ENCODE data around the gene YIPF4. TPM values are rescaled to one million over a fixed set of nuclear protein-coding genes. Genes with fewer than 3 reads are reported as not detected.
A peak's percentile ranks its signal among the peaks of the same experiment; 100 is the strongest.

YIPF4 gene
- total and polyA plus RNA-seq, 2 of the 4 experiments (the other 2 are of a cell fraction): 3.6 to 6.8 TPM

DNA sequence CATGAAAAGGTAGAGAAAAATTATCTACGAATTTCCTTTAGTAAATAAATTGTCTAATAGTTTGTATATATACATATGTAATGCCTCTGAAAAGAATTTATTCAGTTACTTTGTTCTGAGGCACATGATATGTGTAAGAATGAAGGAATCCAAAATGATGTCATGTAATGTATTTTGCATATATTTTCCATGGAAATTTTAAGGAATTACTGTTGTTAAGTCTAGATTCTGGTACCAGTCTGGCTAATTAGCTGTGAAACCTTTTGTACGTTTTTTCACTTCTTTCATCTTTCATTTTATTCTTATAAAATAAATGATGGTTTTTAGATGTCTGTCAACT lies 12.3 kb downstream of the YIPF4 start:
- Histone ChIP-seq H3K14ac (replicated peaks; ENCODE audit: low read depth, low read length) (no peak overlapping the region), H3K4ac (ENCODE audit: low read depth, low read length) (no peak overlapping the region), H3K27ac (ENCODE audit: insufficient read depth, low read length) (no peak overlapping the region), H3K4me1 (ENCODE audit: control insufficient read depth, insufficient read depth, low read length) (peaks cover 5% of the 10 kb centered on the region; the same call in 1 of the 2 replicates), H2BK5ac (ENCODE audit: low read depth, low read length, poor library complexity, severe bottlenecking) (peak overlapping the region; percentile 43), H4K8ac (ENCODE audit: low read depth in 2 of 2, low read length in 2 of 2) (no peak overlapping the region), H3K4me3 (ENCODE audit: insufficient read depth, low read depth, low read length) (no peak overlapping the region), H2BK120ac (ENCODE audit: low read depth, low read length) (no peak overlapping the region), H4K91ac (ENCODE audit: insufficient read depth, low read depth, low read length) (no peak overlapping the region), H3K27me3 (ENCODE audit: control insufficient read depth, insufficient read depth, low read length) (no peaks in the 10 kb centered on the region), H3K36me3 (ENCODE audit: control insufficient read depth, insufficient read depth, low read length) (0 out of 2 replicates have a peak, but pooled peaks cover 3% of the 10 kb centered on the region), H3K56ac (ENCODE audit: extremely low read depth, insufficient read depth, low read length) (no peak overlapping the region; the same call in 1 of the 2 replicates), H3K9me3 (ENCODE audit: control insufficient read depth, insufficient read depth, low read length) (no peaks in the 10 kb centered on the region), H4K5ac (ENCODE audit: low read depth, low read length) (no peak overlapping the region), H3K79me1 (ENCODE audit: low read depth in 1 of 2, low read length in 2 of 2) (peaks cover 26 to 34% of the 10 kb centered on the region in 2 experiments), H2AK9ac (replicated peaks; ENCODE audit: low read depth, low read length, poor library complexity) (no peak overlapping the region), H2BK15ac (ENCODE audit: low read depth, low read length) (no peak overlapping the region), H2BK20ac (ENCODE audit: low read depth, low read length) (no peak overlapping the region), H2AFZ (replicated peaks; ENCODE audit: low read length, poor library complexity) (no peak overlapping the region), H3K9ac (ENCODE audit: low read depth, low read length) (no peak overlapping the region), H3K23ac (ENCODE audit: low read depth, low read length) (no peak overlapping the region), H3K4me2 (ENCODE audit: low read depth, low read length) (no peak overlapping the region), H4K20me1 (ENCODE audit: insufficient read depth, low read length) (no peaks in the 10 kb centered on the region; the same call in 1 of the 2 replicates), H2AK5ac (ENCODE audit: low read depth, low read length) (no peak overlapping the region), H3K18ac (ENCODE audit: low read depth, low read length) (no peak overlapping the region), H3K9me1 (ENCODE audit: insufficient read depth, low read length) (peaks cover 3% of the 10 kb centered on the region)
- DNase-seq: peak; percentile 20
- TF ChIP-seq, protein P1, sequence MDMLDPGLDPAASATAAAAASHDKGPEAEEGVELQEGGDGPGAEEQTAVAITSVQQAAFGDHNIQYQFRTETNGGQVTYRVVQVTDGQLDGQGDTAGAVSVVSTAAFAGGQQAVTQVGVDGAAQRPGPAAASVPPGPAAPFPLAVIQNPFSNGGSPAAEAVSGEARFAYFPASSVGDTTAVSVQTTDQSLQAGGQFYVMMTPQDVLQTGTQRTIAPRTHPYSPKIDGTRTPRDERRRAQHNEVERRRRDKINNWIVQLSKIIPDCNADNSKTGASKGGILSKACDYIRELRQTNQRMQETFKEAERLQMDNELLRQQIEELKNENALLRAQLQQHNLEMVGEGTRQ (IDR thresholded peaks at IDR 0.05; ENCODE audit: low read depth, low read length): no peak
- no peak for TF ChIP-seq RFX5 (IDR thresholded peaks at IDR 0.05; ENCODE audit: low read depth, low read length)
- no peak for TF ChIP-seq CEBPB (IDR thresholded peaks at IDR 0.05; ENCODE audit: low read depth, low read length)
- no peak for TF ChIP-seq BHLHE40 (IDR thresholded peaks at IDR 0.05; ENCODE audit: low read depth, low read length)
- TF ChIP-seq, protein P2, sequence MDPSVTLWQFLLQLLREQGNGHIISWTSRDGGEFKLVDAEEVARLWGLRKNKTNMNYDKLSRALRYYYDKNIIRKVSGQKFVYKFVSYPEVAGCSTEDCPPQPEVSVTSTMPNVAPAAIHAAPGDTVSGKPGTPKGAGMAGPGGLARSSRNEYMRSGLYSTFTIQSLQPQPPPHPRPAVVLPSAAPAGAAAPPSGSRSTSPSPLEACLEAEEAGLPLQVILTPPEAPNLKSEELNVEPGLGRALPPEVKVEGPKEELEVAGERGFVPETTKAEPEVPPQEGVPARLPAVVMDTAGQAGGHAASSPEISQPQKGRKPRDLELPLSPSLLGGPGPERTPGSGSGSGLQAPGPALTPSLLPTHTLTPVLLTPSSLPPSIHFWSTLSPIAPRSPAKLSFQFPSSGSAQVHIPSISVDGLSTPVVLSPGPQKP (IDR thresholded peaks at IDR 0.05; ENCODE audit: borderline replicate concordance, low read depth, low read length): no peak
- no peak for TF ChIP-seq SMC3 (IDR thresholded peaks at IDR 0.05; ENCODE audit: low read depth, low read length)
- TF ChIP-seq, protein P3, sequence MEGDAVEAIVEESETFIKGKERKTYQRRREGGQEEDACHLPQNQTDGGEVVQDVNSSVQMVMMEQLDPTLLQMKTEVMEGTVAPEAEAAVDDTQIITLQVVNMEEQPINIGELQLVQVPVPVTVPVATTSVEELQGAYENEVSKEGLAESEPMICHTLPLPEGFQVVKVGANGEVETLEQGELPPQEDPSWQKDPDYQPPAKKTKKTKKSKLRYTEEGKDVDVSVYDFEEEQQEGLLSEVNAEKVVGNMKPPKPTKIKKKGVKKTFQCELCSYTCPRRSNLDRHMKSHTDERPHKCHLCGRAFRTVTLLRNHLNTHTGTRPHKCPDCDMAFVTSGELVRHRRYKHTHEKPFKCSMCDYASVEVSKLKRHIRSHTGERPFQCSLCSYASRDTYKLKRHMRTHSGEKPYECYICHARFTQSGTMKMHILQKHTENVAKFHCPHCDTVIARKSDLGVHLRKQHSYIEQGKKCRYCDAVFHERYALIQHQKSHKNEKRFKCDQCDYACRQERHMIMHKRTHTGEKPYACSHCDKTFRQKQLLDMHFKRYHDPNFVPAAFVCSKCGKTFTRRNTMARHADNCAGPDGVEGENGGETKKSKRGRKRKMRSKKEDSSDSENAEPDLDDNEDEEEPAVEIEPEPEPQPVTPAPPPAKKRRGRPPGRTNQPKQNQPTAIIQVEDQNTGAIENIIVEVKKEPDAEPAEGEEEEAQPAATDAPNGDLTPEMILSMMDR (conservative IDR thresholded peaks at IDR 0.05; ENCODE audit: low read depth, low read length): no peak
- TF ChIP-seq CHD1 (IDR thresholded peaks at IDR 0.05; ENCODE audit: low read depth, low read length): no peak
- TF ChIP-seq NFE2L2 (IDR thresholded peaks at IDR 0.05; ENCODE audit: low read depth, low read length): no peak
- TF ChIP-seq POLR2A (IDR thresholded peaks at IDR 0.05; ENCODE audit: low read depth, low read length): no peak
- no peak for TF ChIP-seq MXI1 (IDR thresholded peaks at IDR 0.05; ENCODE audit: borderline replicate concordance, low read depth, low read length)
- no peak for TF ChIP-seq RAD21 (IDR thresholded peaks at IDR 0.05; ENCODE audit: low read length)
- WGBS, 2 experiments (ENCODE audit: extremely low coverage in 2 of 2, insufficient read length in 1 of 2): no CpG with 5 or more reads among the region's 2 CpGs
- POLR2A ChIA-PET (ENCODE audit: unreplicated experiment): no interaction called here
- dilution Hi-C loops (cut with HindIII; ENCODE audit: low sequenced_read_pairs, unreplicated experiment): no loop called here
- CTCF ChIA-PET: no interaction called here
- peak; percentile 33 for ATAC-seq (ENCODE audit: low read depth)
- no TSS peak for BruUV-seq (replicated peaks)
- intact Hi-C loops (cut with micrococcal nuclease): no loop called here
- in situ Hi-C loops (cut with MboI; ENCODE audit: low sequenced_read_pairs): no loop called here

Data from IMR-90 (cell line).